Trophoblast cell (in vitro differentiated cells and primary cell): ENCODE measurements around the gene RECK.

Source experiments
- DNase-seq, 2 donors: peaks; one replicate each; pipeline ENCODE4 v3.0.0-alpha.2; 2016
- H2AFZ ChIP-seq: 2 replicates; pipeline ENCODE4 v1.6.1; 2013; ENCODE audit warnings: low read length, moderate library complexity, mild to moderate bottlenecking; ENCODE audit not compliant: insufficient read depth, poor library complexity
- H2AK5ac ChIP-seq: 2 replicates; pipeline ENCODE4 v1.6.1; 2013; ENCODE audit warnings: mild to moderate bottlenecking, low read length
- H2BK120ac ChIP-seq: 2 replicates; pipeline ENCODE4 v1.6.1; 2013; ENCODE audit warnings: low read length, mild to moderate bottlenecking, moderate library complexity; ENCODE audit not compliant: insufficient read depth, poor library complexity
- H2BK12ac ChIP-seq: 2 replicates; pipeline ENCODE4 v1.6.1; 2013; ENCODE audit warnings: mild to moderate bottlenecking, low read length, moderate library complexity
- H2BK5ac ChIP-seq: 2 replicates; pipeline ENCODE4 v1.6.1; 2013; ENCODE audit warnings: low read length, low read depth, moderate library complexity, mild to moderate bottlenecking; ENCODE audit not compliant: poor library complexity
- H3K14ac ChIP-seq: 2 replicates; pipeline ENCODE4 v1.6.1; 2013; ENCODE audit warnings: mild to moderate bottlenecking, low read length
- H3K18ac ChIP-seq: 2 replicates; pipeline ENCODE4 v1.6.1; 2013; ENCODE audit warnings: mild to moderate bottlenecking, low read length
- H3K23ac ChIP-seq: 2 replicates; pipeline ENCODE4 v1.6.1; 2013; ENCODE audit warnings: low read length
- H3K27ac ChIP-seq: 2 replicates; pipeline ENCODE4 v1.5.1; 2013; ENCODE audit warnings: low read depth, mild to moderate bottlenecking, inconsistent platforms, low read length, moderate library complexity
- H3K27me3 ChIP-seq: 2 replicates; pipeline ENCODE4 v1.6.1; 2013; ENCODE audit warnings: inconsistent platforms, mild to moderate bottlenecking, low read length, moderate library complexity; ENCODE audit not compliant: insufficient read depth
- H3K36me3 ChIP-seq, 2 experiments: 1 replicate in 1 of 2; 2 replicates in 1 of 2; pipeline ENCODE4 v1.6.1; 2013; ENCODE audit warnings: low read length in 2 of 2, mild to moderate bottlenecking in 2 of 2, moderate library complexity in 1 of 2; ENCODE audit not compliant: insufficient read depth in 2 of 2, control insufficient read depth in 1 of 2
- H3K4ac ChIP-seq: 2 replicates; pipeline ENCODE4 v1.6.1; 2013; ENCODE audit warnings: low read depth, mild to moderate bottlenecking, low read length, moderate library complexity
- H3K4me1 ChIP-seq, 2 experiments: 1 replicate in 1 of 2; 2 replicates in 1 of 2; pipeline ENCODE4 v1.6.1; 2013; ENCODE audit warnings: low read length in 2 of 2, mild to moderate bottlenecking in 2 of 2, moderate library complexity in 1 of 2; ENCODE audit not compliant: insufficient read depth in 2 of 2, control insufficient read depth in 1 of 2
- H3K4me2 ChIP-seq: 2 replicates; pipeline ENCODE4 v1.6.1; 2013; ENCODE audit warnings: inconsistent platforms, mild to moderate bottlenecking, low read length, moderate library complexity
- H3K4me3 ChIP-seq: 2 replicates; pipeline ENCODE4 v1.5.1; 2013; ENCODE audit warnings: mild to moderate bottlenecking, low read depth, low read length, inconsistent platforms
- H3K79me1 ChIP-seq: one replicate; pipeline ENCODE4 v1.6.1; 2013; ENCODE audit warnings: low read length
- H3K79me2 ChIP-seq: 2 replicates; pipeline ENCODE4 v1.6.1; 2013; ENCODE audit warnings: low read length, mild to moderate bottlenecking; ENCODE audit not compliant: control insufficient read depth, insufficient read depth, poor library complexity
- H3K9ac ChIP-seq: 2 replicates; pipeline ENCODE4 v1.6.1; 2013; ENCODE audit warnings: mild to moderate bottlenecking, low read length
- H3K9me3 ChIP-seq: 2 replicates; pipeline ENCODE4 v1.6.1; 2013; ENCODE audit warnings: low read depth, mild to moderate bottlenecking, control low read depth, inconsistent platforms, low read length; ENCODE audit not compliant: insufficient read depth
- H4K12ac ChIP-seq: 2 replicates; pipeline ENCODE4 v1.6.1; 2013; ENCODE audit warnings: low read depth, mild to moderate bottlenecking, low read length, moderate library complexity
- H4K8ac ChIP-seq: 2 replicates; pipeline ENCODE4 v1.6.1; 2013; ENCODE audit warnings: low read depth, mild to moderate bottlenecking, low read length, moderate library complexity
- H4K91ac ChIP-seq: one replicate; pipeline ENCODE4 v1.6.1; 2013; ENCODE audit warnings: low read depth, mild to moderate bottlenecking, low read length, moderate library complexity
- WGBS: extraction: QIAGEN DNeasy Blood & Tissue Kit; methylation state at CpG from one replicate; pipeline ENCODE4 v1.1.7; 2013; ENCODE audit warnings: missing lambda C conversion rate; ENCODE audit not compliant: insufficient read length, insufficient coverage; ENCODE audit errors: extremely low coverage; 5-methylcytosine and 5-hydroxymethylcytosine counted together

The RECK gene

DNA sequence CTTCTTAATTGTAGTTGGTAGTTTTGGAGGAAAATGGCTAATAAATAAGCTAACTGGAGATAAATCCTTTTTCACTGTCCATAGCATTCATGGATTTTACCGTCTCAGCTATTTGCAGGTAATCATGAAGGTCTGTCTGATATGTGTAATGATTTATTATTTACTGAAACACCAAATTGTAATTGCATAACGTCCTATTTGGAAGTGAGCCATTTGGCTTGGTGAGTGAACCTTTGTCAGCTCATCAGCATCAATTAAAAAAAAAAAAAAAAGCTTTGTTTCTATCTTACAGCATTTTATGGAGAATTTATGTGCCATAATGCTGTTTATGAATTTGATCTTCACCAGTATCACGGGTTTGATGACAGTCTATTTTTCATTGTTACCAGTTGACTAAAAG is 20.2 kb downstream of the RECK start:
- H2AFZ ChIP-seq = no peak overlapping the region
- no peaks in the 10 kb centered on the region for H3K36me3 ChIP-seq
- no peak overlapping the region for H3K27ac ChIP-seq
- H3K18ac ChIP-seq = no peak overlapping the region
- no peak overlapping the region for H2BK12ac ChIP-seq
- no peak overlapping the region for H4K8ac ChIP-seq
- H3K79me2 ChIP-seq = no peaks in the 10 kb centered on the region
- H3K79me1 ChIP-seq = no peaks in the 10 kb centered on the region
- no peak overlapping the region for H4K12ac ChIP-seq
- H3K4ac ChIP-seq = no peak overlapping the region
- H4K91ac ChIP-seq = no peak overlapping the region
- no peak overlapping the region for H3K9ac ChIP-seq
- no peak overlapping the region for H3K23ac ChIP-seq
- H3K4me2 ChIP-seq = no peak overlapping the region
- no peaks in the 10 kb centered on the region for H3K4me1 ChIP-seq
- DNase-seq = no peak
- H3K4me3 ChIP-seq = no peak overlapping the region
- no peak overlapping the region for H2BK120ac ChIP-seq
- H2BK5ac ChIP-seq = no peak overlapping the region
- H3K14ac ChIP-seq = no peak overlapping the region
- H2AK5ac ChIP-seq = no peak overlapping the region
- no peaks in the 10 kb centered on the region for H3K9me3 ChIP-seq
- H3K27me3 ChIP-seq = no peaks in the 10 kb centered on the region
- no CpG with 5 or more reads among the region's 3 CpGs for WGBS

DNA sequence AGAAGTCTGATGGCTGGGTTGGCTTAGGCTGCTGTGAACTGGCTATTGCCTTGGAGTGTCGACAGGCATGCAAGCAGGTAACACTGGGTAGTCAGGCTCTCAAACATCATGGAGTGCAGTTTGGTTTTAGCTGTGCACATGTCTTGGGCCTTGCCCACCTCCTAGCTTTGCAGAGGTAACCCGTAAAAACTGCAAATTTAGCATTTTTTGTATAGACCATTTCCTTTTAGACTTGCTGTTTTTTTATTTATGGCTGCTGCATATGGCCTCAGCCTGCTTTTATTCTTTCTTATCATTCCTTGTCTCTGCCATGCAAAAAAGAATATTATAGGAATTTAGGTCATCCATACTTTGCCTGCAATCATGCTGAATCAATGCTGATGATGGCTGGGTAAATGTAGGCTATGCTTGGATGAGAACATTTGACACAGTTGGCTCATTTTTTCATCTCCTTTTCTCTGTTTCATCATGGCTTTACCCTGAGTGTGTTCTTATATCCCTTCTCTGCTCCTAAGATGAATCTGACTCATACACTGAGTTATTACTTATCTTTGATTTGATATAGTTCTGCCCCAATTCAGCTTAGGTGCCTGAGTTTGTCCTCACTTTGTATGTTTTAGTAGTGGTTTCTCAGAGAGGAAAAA is 27.2 kb downstream of the RECK start:
- DNase-seq = no peak
- H3K4me3 ChIP-seq = no peak overlapping the region

GRCh38 chr9:36064448-36065037 is 27.8 kb downstream of the RECK start:
- H3K23ac ChIP-seq = no peak overlapping the region
- no CpG with 5 or more reads among the region's 1 CpG for WGBS
- H3K79me2 ChIP-seq = no peaks in the 10 kb centered on the region
- H2AFZ ChIP-seq = no peak overlapping the region
- H3K36me3 ChIP-seq = no peaks in the 10 kb centered on the region
- H4K91ac ChIP-seq = no peak overlapping the region
- no peaks in the 10 kb centered on the region for H3K79me1 ChIP-seq
- no peak overlapping the region for H2BK12ac ChIP-seq
- no peak overlapping the region for H3K18ac ChIP-seq
- H2BK5ac ChIP-seq = no peak overlapping the region
- H4K8ac ChIP-seq = no peak overlapping the region
- H4K12ac ChIP-seq = no peak overlapping the region
- no peak overlapping the region for H2AK5ac ChIP-seq
- no peaks in the 10 kb centered on the region for H3K9me3 ChIP-seq
- H3K4me1 ChIP-seq = no peaks in the 10 kb centered on the region
- no peaks in the 10 kb centered on the region for H3K27me3 ChIP-seq
- no peak for DNase-seq
- H3K9ac ChIP-seq = no peak overlapping the region
- H3K4me3 ChIP-seq = no peak overlapping the region
- no peak overlapping the region for H3K4me2 ChIP-seq
- no peak overlapping the region for H3K27ac ChIP-seq
- H3K14ac ChIP-seq = no peak overlapping the region
- no peak overlapping the region for H3K4ac ChIP-seq
- H2BK120ac ChIP-seq = no peak overlapping the region

More for the DNA sequence above, 27.2 kb downstream of the RECK start:
- Histone ChIP-seq H2AK5ac (no peak overlapping the region), H3K4ac (no peak overlapping the region), H3K18ac (no peak overlapping the region), H2BK12ac (no peak overlapping the region), H3K79me1 (no peaks in the 10 kb centered on the region), H4K91ac (no peak overlapping the region), H3K27me3 (no peaks in the 10 kb centered on the region), H2AFZ (no peak overlapping the region), H3K9me3 (no peaks in the 10 kb centered on the region), H3K9ac (no peak overlapping the region), H2BK120ac (no peak overlapping the region), H4K12ac (no peak overlapping the region), H3K14ac (no peak overlapping the region), H3K23ac (no peak overlapping the region), H3K4me2 (no peak overlapping the region), H3K79me2 (no peaks in the 10 kb centered on the region), H3K36me3 (no peaks in the 10 kb centered on the region), H3K27ac (no peak overlapping the region), H3K4me1 (no peaks in the 10 kb centered on the region), H2BK5ac (no peak overlapping the region), H4K8ac (no peak overlapping the region)
- WGBS = no CpG with 5 or more reads among the region's 2 CpGs

- Histone ChIP-seq H3K27ac (no peak overlapping the region), H3K36me3 (peaks cover 2 to 3% of the 10 kb centered on the region in 2 experiments), H4K12ac (no peak overlapping the region), H3K9ac (no peak overlapping the region), H2BK12ac (no peak overlapping the region), H2BK120ac (no peak overlapping the region), H3K79me2 (no peaks in the 10 kb centered on the region), H3K79me1 (peaks cover 3% of the 10 kb centered on the region), H2AFZ (no peak overlapping the region), H3K4ac (no peak overlapping the region), H3K18ac (no peak overlapping the region), H2BK5ac (no peak overlapping the region), H3K4me2 (no peak overlapping the region), H3K9me3 (no peaks in the 10 kb centered on the region), H3K4me3 (no peak overlapping the region), H3K4me1 (peaks cover 0 to 4% of the 10 kb centered on the region in 2 experiments), H4K91ac (no peak overlapping the region), H3K27me3 (no peaks in the 10 kb centered on the region), H2AK5ac (no peak overlapping the region), H3K14ac (no peak overlapping the region), H3K23ac (no peak overlapping the region), H4K8ac (no peak overlapping the region)
- no CpG with 5 or more reads among the region's 1 CpG for WGBS
- no peak for DNase-seq
Measured at GRCh38 chr9:36074055-36074454, 37.3 kb downstream of the RECK start.
